NCI-H2196 treated with DMSO at 0.1 percent for 48 hours (cell line): ENCODE measurements around the gene ZNF280B.
"Not testable (repeated sequence)": the region's sequence is repeated elsewhere in the genome, so short reads cannot be mapped to it uniquely, and the experiment has no call there.

Experiments
- DNase-seq: peaks from one replicate; lab custom pipeline; 2025; ENCODE audit not compliant: unreplicated experiment; lab: John Stamatoyannopoulos, UW

ZNF280B gene

DNA sequence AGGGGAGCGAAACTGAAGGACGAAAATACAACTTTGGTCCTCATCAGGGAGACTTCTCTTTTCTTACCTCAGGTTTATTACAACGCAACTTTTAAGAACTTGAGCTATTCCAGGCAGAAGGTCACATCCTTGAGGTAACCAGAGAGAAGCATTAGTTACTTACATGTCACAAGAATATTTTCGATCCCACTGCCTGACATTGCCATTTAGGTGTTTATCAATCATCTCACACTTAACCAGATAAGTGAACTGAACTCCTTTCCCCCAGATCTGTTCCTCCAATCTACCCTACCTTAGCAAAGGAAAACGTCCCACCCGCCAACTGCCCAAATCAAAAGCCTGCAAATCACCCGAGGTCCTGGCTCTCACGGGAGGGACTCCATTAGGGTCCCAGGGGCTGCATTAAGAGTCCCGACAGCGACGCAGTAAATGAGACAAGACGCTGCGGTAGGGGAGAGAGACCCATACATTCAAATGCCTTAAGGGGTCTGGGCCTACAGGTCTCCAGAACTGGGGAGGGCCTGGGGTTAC, 734 bp downstream of the ZNF280B start:
- DNase-seq, result no peak

GRCh38 chr22:22506736-22507135, 1.8 kb downstream of the ZNF280B start:
- no peak for DNase-seq

DNA sequence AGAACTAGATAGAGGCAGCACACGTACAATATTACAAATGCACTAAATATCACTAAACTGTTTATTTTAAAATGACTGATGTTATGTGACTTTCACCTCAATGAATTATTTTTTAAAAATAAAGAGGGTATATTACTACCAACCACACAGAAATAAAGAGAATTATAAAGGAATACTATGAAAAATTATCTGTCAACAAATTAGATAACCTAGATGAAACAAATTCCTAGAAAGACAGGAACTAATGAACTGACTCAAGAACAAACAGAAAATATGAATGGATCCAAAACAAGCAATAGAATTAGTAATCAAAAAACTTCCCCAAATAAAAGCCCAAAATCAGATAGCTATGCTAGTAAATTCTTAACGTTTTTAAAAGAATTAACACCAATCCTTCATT, 10.3 kb downstream of the ZNF280B start:
- no peak for DNase-seq

DNA sequence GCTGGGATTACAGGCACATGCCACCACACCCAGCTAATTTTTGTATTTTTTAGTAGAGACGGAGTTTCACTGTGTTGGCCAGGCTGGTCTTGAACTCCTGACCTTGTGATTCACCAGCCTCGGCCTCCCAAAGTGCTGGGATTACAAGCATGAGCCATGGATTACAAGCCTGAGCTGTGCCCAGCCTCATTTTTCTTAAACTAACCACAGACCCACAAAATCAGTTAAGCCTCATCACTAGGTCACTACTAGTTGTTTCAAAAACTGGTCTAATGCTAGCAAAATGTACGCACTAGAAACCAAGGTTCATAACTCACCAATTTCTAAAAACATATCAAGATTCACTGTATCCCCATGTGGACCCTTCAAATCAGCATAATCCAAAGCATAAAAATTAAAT, 17.0 kb downstream of the ZNF280B start:
- DNase-seq, result not testable (repeated sequence)

DNA sequence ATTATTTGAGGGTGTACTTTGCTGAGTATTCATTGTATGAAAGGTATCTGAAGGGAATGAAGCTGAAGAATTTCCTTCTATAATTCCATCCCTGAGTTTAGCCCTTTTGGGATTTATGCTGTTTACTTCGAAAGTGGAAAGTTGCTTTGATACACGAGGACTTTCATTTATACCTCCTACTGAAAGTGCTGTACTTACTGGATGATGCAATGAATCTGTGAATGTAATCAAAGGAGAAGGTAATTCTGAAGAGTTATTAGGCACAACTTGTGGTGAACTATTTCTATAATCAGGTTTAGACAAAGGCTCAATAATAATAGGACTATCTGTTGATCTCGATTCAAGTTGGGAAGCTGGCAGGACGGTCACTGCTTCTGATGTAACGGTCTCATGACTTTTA, 19.8 kb downstream of the ZNF280B start:
- DNase-seq, result no peak

DNA sequence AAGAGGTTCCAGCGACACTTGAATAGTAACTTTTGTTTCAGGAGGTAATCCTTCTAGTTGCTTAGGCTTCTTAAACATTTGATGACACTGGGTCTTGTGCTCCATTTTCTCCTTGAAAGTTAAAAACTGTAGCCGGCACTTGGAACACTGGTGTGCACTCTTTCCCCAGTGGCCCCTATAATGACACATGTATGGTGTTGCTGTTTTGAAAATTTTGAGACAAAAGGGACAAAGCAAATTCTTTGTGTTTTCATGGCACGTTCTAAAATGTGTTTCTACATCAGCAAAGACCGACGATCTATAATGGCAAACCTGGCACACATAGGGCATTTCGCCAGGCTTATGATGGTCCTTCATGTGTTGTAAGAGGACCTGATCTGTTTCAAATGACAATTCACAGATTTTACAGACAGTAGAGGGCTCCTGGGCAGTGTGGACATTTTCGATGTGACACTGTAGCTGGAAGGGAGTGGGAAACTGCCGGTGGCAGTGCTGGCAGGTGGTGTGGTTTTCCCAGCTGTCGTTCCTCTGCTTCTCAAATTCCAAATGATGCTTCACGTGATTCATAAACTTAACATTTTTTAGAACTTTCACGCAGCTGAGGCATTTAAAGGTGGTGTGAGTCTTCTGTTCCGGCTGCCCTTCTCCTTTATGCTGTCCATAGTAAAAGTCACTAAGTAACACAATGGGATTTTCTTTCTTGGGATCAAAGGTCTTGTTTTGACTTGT, 20.5 kb downstream of the ZNF280B start:
- no peak for DNase-seq

DNA sequence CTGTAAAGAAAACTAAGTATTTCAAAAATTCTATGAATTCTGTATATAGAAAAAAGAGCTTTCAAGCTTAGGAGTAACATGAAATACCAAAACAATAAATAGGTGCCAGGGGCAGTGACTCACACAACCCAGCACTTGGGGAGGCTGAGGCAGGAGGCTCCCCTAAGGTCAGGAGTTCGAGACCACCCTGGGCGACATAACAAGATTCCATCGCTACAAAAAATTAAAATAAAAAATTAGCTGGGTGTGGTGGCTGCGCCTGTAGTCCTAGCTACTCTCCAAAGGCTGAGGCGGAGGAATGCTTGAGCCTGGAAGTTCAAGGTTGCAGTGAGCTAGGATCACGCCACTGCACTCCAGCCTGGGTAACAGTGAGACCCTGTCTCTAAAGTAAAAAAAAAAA, 21.5 kb downstream of the ZNF280B start:
- no peak for DNase-seq

- no peak for DNase-seq
These were observed 22.2 kb downstream of the ZNF280B start for GRCh38 chr22:22486132-22486899.

GRCh38 chr22:22485524-22485923, 23.0 kb downstream of the ZNF280B start:
- DNase-seq, result no peak

- DNase-seq, result no peak
These were observed 24.5 kb downstream of the ZNF280B start for GRCh38 chr22:22484023-22484422.

DNA sequence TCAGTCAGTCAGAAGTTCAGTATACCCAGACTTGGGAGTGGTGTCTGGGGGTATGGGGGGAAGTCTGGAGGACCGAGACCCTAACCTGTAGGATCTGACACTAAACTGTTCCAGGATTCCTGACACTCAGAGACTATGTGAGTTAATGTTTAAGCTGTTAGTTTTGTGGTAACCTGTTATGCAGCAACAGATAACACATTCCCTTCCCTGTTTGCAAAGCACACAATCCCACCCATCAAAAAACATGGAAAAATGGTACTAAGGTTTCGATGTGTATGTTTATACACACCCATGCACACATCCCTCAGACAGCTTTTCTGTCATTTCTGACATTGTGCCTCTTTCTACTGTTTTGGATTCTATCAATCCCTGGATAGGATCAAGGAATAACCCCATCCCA, 27.6 kb downstream of the ZNF280B start:
- DNase-seq, result no peak

DNA sequence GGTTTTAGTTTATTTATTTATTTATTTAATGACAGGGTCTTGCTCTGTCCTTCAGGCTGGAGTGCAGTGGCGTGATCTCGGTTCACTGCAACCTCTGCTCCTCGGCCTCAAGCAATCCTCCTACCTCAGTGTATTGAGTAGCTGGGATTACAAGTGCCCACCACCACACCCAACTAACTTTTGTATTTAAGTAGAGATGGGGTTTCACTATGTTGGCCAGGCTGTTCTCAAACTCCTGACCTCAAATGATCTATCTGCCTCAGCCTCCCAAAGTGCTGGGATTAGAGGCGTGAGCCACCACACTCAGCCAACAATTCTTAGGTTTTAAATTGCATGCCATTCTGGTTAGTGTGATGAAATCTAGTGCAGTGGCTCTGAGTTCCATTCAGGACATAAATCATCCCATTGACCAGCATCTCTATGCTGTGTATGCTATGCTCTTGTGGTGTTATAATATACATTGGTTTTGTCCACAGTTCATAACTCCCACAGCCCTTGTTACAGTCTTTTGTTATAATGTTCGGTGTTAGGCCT, 28.5 kb downstream of the ZNF280B start:
- DNase-seq, result no peak

DNA sequence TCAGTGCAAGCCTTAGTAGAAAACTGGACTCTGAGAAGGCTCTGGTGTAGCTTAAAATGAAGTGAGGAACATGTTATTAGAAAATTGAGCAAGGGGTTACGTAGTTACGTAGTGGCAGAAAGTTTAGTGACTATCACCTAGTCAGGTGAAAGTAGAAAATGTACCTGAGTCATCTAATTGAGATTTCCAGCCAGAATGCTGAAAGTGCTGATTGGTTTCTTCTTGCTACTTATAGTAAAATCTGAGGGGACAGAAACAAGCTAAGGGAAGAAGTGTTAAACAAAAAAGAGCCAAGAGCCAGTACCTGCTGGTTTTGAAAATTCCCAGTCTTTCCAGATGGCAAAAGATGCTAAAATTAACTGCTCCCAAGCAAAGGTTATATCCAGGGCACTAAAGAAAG, 29.4 kb downstream of the ZNF280B start:
- DNase-seq, result no peak

DNA sequence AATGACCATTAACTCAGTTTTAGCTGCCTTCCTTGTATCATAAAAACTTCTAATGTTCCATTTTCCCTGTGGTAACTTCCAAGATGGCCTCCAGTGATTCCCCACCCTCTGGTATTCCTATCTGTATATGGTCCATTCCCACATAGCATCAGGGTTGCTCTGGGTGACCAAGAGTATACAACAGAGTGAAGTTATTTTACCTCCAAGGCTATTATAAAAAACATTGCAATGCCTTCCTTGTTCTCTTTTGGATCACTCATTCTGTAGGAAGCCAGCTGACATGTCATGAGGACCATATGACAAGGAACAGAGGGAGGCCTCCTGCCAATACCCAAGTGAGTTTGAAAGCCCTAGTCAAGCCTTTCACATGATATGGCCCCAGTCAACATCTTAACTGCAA, 30.1 kb downstream of the ZNF280B start:
- no peak for DNase-seq

DNA sequence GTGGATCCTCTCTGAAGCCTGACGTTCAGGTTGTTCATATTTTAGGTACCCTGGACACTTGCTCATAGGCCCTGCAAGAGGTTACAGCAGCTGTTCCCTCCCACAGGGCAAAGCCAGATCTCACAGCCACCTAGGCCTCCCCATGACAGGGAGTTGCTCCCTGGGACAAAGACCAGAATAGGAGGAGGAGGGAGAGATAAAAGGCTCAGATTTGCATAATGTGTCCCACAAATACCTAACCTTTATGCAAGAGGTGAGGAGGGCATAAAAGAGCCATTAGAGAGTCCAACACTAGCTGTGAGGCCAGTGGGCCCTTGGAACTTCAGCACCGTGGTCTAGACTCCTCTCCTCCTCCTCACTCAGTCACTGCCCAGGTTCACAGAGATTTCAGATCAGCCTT, 33.8 kb downstream of the ZNF280B start:
- no peak for DNase-seq

GRCh38 chr22:22471104-22471503, 37.4 kb downstream of the ZNF280B start:
- DNase-seq, result not testable (repeated sequence)

- DNase-seq, result no peak
These were observed 39.0 kb downstream of the ZNF280B start for GRCh38 chr22:22469527-22469926.

DNA sequence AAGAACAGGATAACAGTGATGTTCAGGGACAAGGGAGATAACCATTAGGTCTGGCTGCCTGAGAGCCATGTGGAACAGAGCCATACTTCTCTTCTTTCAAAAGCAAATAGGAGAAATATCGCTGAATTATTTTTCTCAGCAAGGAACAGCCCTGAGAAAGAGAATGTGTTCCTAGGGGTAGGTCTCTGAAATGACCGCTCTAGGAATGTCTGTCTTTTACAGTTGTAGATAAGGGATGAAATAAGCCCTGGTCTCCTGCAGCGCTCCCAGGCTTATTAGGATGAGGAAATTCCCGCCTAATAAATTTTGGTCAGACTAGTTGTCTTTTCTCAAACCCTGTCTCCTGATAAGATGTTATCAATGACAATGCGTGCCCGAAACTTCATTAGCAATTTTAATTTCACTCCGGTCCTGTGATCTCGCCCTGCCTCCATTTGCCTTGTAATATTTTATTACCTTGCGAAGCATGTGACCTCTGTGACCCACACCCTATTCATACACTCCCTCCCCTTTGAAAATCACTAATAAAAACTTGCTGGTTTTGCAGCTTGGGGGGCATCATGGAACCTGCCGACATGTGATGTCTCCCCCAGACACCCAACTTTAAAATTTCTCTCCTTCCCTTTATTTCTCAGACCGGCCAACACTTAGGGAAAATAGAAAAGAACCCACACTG, 39.6 kb downstream of the ZNF280B start:
- DNase-seq, result not testable (repeated sequence)

GRCh38 chr22:22467112-22467511, 41.4 kb downstream of the ZNF280B start:
- DNase-seq, result no peak

DNA sequence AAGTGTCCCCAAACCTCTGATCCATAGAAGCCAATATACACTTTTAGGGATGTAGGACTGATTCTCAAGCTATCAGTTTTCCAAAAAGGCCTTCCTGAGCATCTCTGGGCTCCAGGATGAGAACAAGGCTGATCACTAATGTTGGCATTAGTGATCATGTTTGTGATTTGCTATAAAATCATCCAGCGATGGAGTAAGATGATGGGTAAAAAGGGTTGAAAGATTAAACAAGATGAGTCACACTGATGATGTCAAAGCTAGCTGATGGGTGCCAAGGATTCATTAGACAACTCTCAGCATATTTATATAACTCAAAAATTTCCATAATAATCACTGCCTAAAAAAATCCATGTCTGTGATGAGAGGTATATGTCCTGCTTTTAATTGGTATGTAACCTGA, 42.8 kb downstream of the ZNF280B start:
- no peak for DNase-seq

- no peak for DNase-seq
These were observed 43.4 kb downstream of the ZNF280B start for GRCh38 chr22:22465094-22465602.
